B cell (primary cell): ENCODE results near the gene KIAA0825. TPM values are rescaled to one million over a fixed set of nuclear protein-coding genes. Genes with fewer than 3 reads are reported as not detected.

ENCODE experiments used
- ATAC-seq: fragments of 200-7000 bp; cut with Tn5 transposase; one replicate; pipeline ENCODE4 v1.10.0; 2021; ENCODE audit warnings: low read depth, mild to moderate bottlenecking, moderate number of reproducible peaks, moderate library complexity
- CTCF ChIA-PET: fragments of 350-600 bp; sonication (Branson Sonifier 250); formaldehyde crosslinking; loops from one replicate; lab custom pipeline; 2021; ENCODE audit warnings: antibody characterized with exemption, inconsistent platforms; lab: Charles Lee
- POLR2A ChIA-PET: fragments of 350-600 bp; sonication (Branson Sonifier 250); formaldehyde crosslinking; loops from one replicate; lab custom pipeline; 2021; ENCODE audit warnings: antibody characterized with exemption; lab: Charles Lee
- DNase-seq: peaks from one replicate; pipeline ENCODE4 v3.0.0; 2013
- H2AFZ ChIP-seq: 2 replicates; pipeline ENCODE4 v1.6.1; 2012; ENCODE audit warnings: mild to moderate bottlenecking, low read depth, low read length; ENCODE audit not compliant: insufficient read depth, poor library complexity, severe bottlenecking
- H3K27ac ChIP-seq, 2 donors: 1 replicate in 1 of 2; 2 replicates in 1 of 2; pipeline ENCODE4 v1.5.1; 2012 to 2013; ENCODE audit warnings: low read length in 2 of 2, mild to moderate bottlenecking in 2 of 2, moderate library complexity in 1 of 2
- H3K27me3 ChIP-seq, 4 experiments: fragments of 200-600 bp in 1 of 4; sonication (generic) in 1 of 4; replicated peaks in 1 of 4; 1 replicate in 2 of 4; 2 replicates in 2 of 4; pipeline versions ENCODE4 v1.6.1 to v1.7.0; 2013 to 2016; ENCODE audit warnings: low read length in 3 of 4, mild to moderate bottlenecking in 2 of 4, mixed read lengths in 1 of 4, moderate library complexity in 1 of 4; ENCODE audit not compliant: insufficient read depth in 4 of 4, control insufficient read depth in 3 of 4; ENCODE audit errors: control extremely low read depth in 1 of 4
- H3K36me3 ChIP-seq, 2 experiments: replicated peaks in 1 of 2; 1 replicate in 1 of 2; 2 replicates in 1 of 2; pipeline versions ENCODE4 v1.6.1 to v1.7.1; 2013; ENCODE audit warnings: low read length in 1 of 2; ENCODE audit not compliant: insufficient read depth in 2 of 2, control insufficient read depth in 1 of 2; ENCODE audit errors: control extremely low read depth in 1 of 2, extremely low read depth in 1 of 2
- H3K4me1 ChIP-seq, 2 donors: fragments of 200-600 bp in 1 of 2; sonication (generic) in 1 of 2; 1 replicate in 1 of 2; 2 replicates in 1 of 2; pipeline versions ENCODE4 v1.5.1 to v1.6.1; 2013 to 2017; ENCODE audit warnings: low read length in 2 of 2; ENCODE audit not compliant: control insufficient read depth in 2 of 2, insufficient read depth in 2 of 2
- H3K4me2 ChIP-seq: replicated peaks from 2 replicates; pipeline ENCODE3; 2012; ENCODE audit warnings: mild to moderate bottlenecking, low read depth, low read length; ENCODE audit not compliant: poor library complexity, severe bottlenecking
- H3K4me3 ChIP-seq, 5 experiments: fragments of 200-600 bp in 1 of 5; sonication (generic) in 1 of 5; 1 replicate in 3 of 5; 2 replicates in 2 of 5; pipeline versions ENCODE4 v1.5.1 to v1.7.0; 2011 to 2016; ENCODE audit warnings: low read length in 4 of 5, mild to moderate bottlenecking in 4 of 5, low read depth in 2 of 5, control low read depth in 1 of 5, moderate library complexity in 1 of 5; ENCODE audit not compliant: insufficient read depth in 1 of 5; ENCODE audit errors: control extremely low read depth in 1 of 5, extremely low read depth in 1 of 5
- H3K79me2 ChIP-seq: fragments of 200-600 bp; sonication (generic); one replicate; pipeline ENCODE4 v1.6.0; 2016; ENCODE audit warnings: low read length; ENCODE audit not compliant: control insufficient read depth, insufficient read depth
- H3K9ac ChIP-seq: fragments of 200-600 bp; sonication (generic); 2 replicates; pipeline ENCODE4 v1.6.1; 2017; ENCODE audit warnings: mild to moderate bottlenecking, low read length, moderate library complexity
- H3K9me3 ChIP-seq, 3 donors: one replicate each; pipeline versions ENCODE4 v1.6.1 to v1.7.1; 2013; ENCODE audit warnings: low read length in 2 of 3; ENCODE audit not compliant: control insufficient read depth in 2 of 3, insufficient read depth in 1 of 3; ENCODE audit errors: control extremely low read depth in 1 of 3
- H4K20me1 ChIP-seq: 2 replicates; pipeline ENCODE4 v1.6.0; 2012; ENCODE audit warnings: mild to moderate bottlenecking, low read length; ENCODE audit not compliant: insufficient read depth, control insufficient read depth, poor library complexity, severe bottlenecking
- H3K27ac Mint-ChIP-seq: one replicate; pipeline ENCODE4 v1.8.0; 2021; ENCODE audit warnings: mixed read lengths
- H3K27me3 Mint-ChIP-seq: one replicate; pipeline ENCODE4 v1.8.0; 2021; ENCODE audit warnings: mixed read lengths
- H3K4me1 Mint-ChIP-seq: one replicate; pipeline ENCODE4 v1.8.0; 2021; ENCODE audit warnings: mixed read lengths
- H3K4me3 Mint-ChIP-seq: one replicate; pipeline ENCODE4 v1.8.0; 2021; ENCODE audit warnings: mixed read lengths
- H3K9me3 Mint-ChIP-seq: one replicate; pipeline ENCODE4 v1.8.0; 2022; ENCODE audit warnings: mixed read lengths; ENCODE audit not compliant: insufficient read depth
- EZH2 ChIP-seq: IDR thresholded peaks from 2 replicates; pipeline ENCODE4 v1.6.1; 2012; ENCODE audit warnings: borderline replicate concordance, low read depth, mild to moderate bottlenecking, moderate library complexity, low read length; ENCODE audit not compliant: insufficient read depth, poor library complexity, severe bottlenecking
- WGBS: methylation state at CpG from one replicate; pipeline ENCODE4 v1.1.5; 2013; ENCODE audit warnings: missing lambda C conversion rate; ENCODE audit not compliant: insufficient coverage; 5-methylcytosine and 5-hydroxymethylcytosine counted together
- intact Hi-C: fragments of 100-400 bp; cut with micrococcal nuclease; formaldehyde crosslinking; loops from one replicate; pipeline ENCODE4 v1.10.0; 2022
- polyA plus RNA-seq: library from polyadenylated mRNA; depleted of rRNA; stranded (reverse); fragments of >200 nt; gene quantifications from 2 replicates; pipeline ENCODE4 v1.2.3, GENCODE V29; 2012
- total RNA-seq, 2 donors: library from RNA; stranded (reverse); fragments of 120-200 nt in 1 of 2; gene quantifications; 1 replicate in 1 of 2; 2 replicates in 1 of 2; pipeline versions ENCODE4 v1.2.3 to v1.2.4, GENCODE V29; 2013 to 2022
- TF ChIP-seq, protein P1 (sequence below): fragments of 200-600 bp; IDR thresholded peaks from one replicate; pipeline ENCODE4 v1.8.0; 2022; ENCODE audit warnings: antibody characterized with exemption, mild to moderate bottlenecking

KIAA0825 gene
- total and polyA plus RNA-seq, 2 donors (not counting 1 experiment from before 2014, with no cell fraction given) = 0.43 to 2.7 TPM

- Histone ChIP-seq H3K4me2 (no peak overlapping the region), H3K4me1 (no peaks in the 10 kb centered on the region), H3K27ac (no peak overlapping the region), H3K9me3 (no peaks in the 10 kb centered on the region), H3K9ac (no peak overlapping the region), H3K79me2 (no peaks in the 10 kb centered on the region), H2AFZ (no peak overlapping the region), H4K20me1 (no peaks in the 10 kb centered on the region), H3K4me3 (no peak overlapping the region), H3K36me3 (no peaks in the 10 kb centered on the region), H3K27me3 (no peaks in the 10 kb centered on the region)
- no peaks in the 10 kb centered on the region for H3K27me3 Mint-ChIP-seq
- intact Hi-C loops = no loop called here
- H3K4me3 Mint-ChIP-seq = no peak overlapping the region
- no peak for DNase-seq
- WGBS = no CpG with 5 or more reads among the region's 1 CpG
- no peak overlapping the region for H3K27ac Mint-ChIP-seq
- no peak for ATAC-seq
- ChIA-PET CTCF (interaction anchor here (1.2 kb wide), 1 partner anchor 9 kb away, joined by 3 read pairs; no protein-coding TSS in a partner anchor), POLR2A (no interaction called here)
- H3K9me3 Mint-ChIP-seq = no peaks in the 10 kb centered on the region
- TF ChIP-seq, protein P1, sequence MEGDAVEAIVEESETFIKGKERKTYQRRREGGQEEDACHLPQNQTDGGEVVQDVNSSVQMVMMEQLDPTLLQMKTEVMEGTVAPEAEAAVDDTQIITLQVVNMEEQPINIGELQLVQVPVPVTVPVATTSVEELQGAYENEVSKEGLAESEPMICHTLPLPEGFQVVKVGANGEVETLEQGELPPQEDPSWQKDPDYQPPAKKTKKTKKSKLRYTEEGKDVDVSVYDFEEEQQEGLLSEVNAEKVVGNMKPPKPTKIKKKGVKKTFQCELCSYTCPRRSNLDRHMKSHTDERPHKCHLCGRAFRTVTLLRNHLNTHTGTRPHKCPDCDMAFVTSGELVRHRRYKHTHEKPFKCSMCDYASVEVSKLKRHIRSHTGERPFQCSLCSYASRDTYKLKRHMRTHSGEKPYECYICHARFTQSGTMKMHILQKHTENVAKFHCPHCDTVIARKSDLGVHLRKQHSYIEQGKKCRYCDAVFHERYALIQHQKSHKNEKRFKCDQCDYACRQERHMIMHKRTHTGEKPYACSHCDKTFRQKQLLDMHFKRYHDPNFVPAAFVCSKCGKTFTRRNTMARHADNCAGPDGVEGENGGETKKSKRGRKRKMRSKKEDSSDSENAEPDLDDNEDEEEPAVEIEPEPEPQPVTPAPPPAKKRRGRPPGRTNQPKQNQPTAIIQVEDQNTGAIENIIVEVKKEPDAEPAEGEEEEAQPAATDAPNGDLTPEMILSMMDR = no peak
- TF ChIP-seq EZH2 = no peak
- H3K4me1 Mint-ChIP-seq = no peaks in the 10 kb centered on the region
These were observed 255.5 kb downstream of the KIAA0825 start for GRCh38 chr5:94362857-94363256.

DNA sequence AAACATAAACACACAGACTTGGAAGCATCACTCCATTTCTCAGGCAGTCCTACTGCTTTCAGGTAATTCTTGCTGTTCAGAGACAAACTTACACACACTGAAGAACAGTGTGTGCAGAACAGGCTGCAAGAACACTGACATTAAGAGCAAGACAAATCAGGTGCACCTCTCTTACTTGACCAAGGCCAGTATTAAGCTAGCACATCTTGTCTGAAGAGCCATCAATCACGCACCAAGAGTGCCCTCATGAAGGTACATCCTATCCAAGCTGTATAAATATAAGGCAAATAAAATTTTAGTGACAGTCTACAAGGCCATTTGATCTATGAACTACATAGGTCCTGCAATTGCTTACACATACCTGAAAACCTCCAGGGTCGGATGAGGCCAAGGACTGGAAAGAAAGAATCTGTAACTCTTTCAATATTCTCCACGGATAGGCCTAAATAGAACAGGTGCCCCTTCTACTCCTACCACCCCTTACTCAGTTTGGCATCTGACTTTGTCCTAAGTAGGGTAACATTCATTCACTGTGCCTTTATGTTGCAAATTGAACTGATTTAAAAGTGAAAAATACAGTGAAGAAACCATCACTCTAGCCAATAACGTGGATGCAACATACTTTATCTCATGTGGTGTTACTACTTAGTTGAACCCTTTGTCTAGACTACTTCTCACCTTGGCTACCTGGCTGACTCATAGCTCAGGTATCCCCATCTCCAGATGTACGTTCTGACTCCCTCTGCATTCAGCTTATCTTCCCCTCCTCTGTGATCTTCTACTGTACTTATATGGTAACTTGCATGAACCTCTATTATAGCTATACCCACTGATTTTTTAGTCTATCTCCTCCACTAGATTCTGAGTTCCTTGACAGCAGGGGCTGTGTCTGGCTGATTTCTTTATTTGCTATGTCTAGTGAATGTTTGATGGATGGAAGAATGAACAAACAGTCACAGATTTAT is 256.3 kb downstream of the KIAA0825 start:
- ChIA-PET POLR2A (no interaction called here), CTCF (interaction anchor here (1.2 kb wide), 1 partner anchor 8 kb away, joined by 3 read pairs; no protein-coding TSS in a partner anchor)
- DNase-seq (no peak), ATAC-seq (no peak)
- no peak overlapping the region for H3K4me3 Mint-ChIP-seq
- H3K27me3 Mint-ChIP-seq = no peaks in the 10 kb centered on the region
- no peaks in the 10 kb centered on the region for H3K4me1 Mint-ChIP-seq
- Histone ChIP-seq H4K20me1 (no peaks in the 10 kb centered on the region), H3K4me3 (no peak overlapping the region), H3K27me3 (no peaks in the 10 kb centered on the region), H3K4me2 (no peak overlapping the region), H3K9me3 (no peaks in the 10 kb centered on the region), H3K36me3 (no peaks in the 10 kb centered on the region), H3K4me1 (no peaks in the 10 kb centered on the region), H2AFZ (no peak overlapping the region), H3K9ac (no peak overlapping the region), H3K79me2 (no peaks in the 10 kb centered on the region), H3K27ac (no peak overlapping the region)
- H3K9me3 Mint-ChIP-seq = no peaks in the 10 kb centered on the region
- TF ChIP-seq, protein P1 = no peak
- no peak for TF ChIP-seq EZH2
- no peak overlapping the region for H3K27ac Mint-ChIP-seq
- intact Hi-C loops = no loop called here
- WGBS = 89% methylated on average over 1 of the region's 5 CpGs
